Aorta (tissue), 5 donors: ENCODE data around the gene MBNL1. TPM values are rescaled to one million over a fixed set of nuclear protein-coding genes. Genes with fewer than 3 reads are reported as not detected.

Experiments
- ATAC-seq: fragments of 200-7000 bp; cut with Tn5 transposase; one replicate; pipeline ENCODE4 v1.9.1; 2022; ENCODE audit warnings: moderate library complexity; ENCODE audit not compliant: low FRiP score
- DNase-seq, 2 donors: peaks; one replicate each; pipeline ENCODE4 v3.0.0-alpha.2; 2020
- H3K27ac ChIP-seq, 2 donors: one replicate each; pipeline ENCODE4 v1.5.1; 2013; ENCODE audit warnings: low read length in 2 of 2, mild to moderate bottlenecking in 2 of 2, moderate library complexity in 2 of 2, control low read depth in 1 of 2, inconsistent platforms in 1 of 2, low read depth in 1 of 2
- H3K27me3 ChIP-seq, 2 donors: one replicate each; pipeline ENCODE4 v1.6.1; 2013; ENCODE audit warnings: control low read depth in 1 of 2, low read length in 1 of 2, mild to moderate bottlenecking in 1 of 2, moderate library complexity in 1 of 2; ENCODE audit not compliant: insufficient read depth in 2 of 2, control insufficient read depth in 1 of 2
- H3K36me3 ChIP-seq, 2 donors: one replicate each; pipeline ENCODE4 v1.6.1; 2013; ENCODE audit warnings: control low read depth in 1 of 2, low read length in 1 of 2, mild to moderate bottlenecking in 1 of 2; ENCODE audit not compliant: insufficient read depth in 2 of 2, control insufficient read depth in 1 of 2
- H3K4me1 ChIP-seq, 2 donors: one replicate each; pipeline ENCODE4 v1.6.1; 2013; ENCODE audit warnings: low read length in 2 of 2, control low read depth in 1 of 2, mild to moderate bottlenecking in 1 of 2, moderate library complexity in 1 of 2; ENCODE audit not compliant: insufficient read depth in 2 of 2, control insufficient read depth in 1 of 2
- H3K4me3 ChIP-seq, 2 donors: one replicate each; pipeline ENCODE4 v1.5.1; 2013; ENCODE audit warnings: low read length in 2 of 2, control low read depth in 1 of 2, mild to moderate bottlenecking in 1 of 2
- H3K9me3 ChIP-seq: one replicate; pipeline ENCODE4 v1.6.1; 2013; ENCODE audit warnings: mild to moderate bottlenecking, low read length; ENCODE audit not compliant: control insufficient read depth
- WGBS, 2 donors: extraction: QIAGEN DNeasy Blood & Tissue Kit; methylation state at CpG; one replicate each; pipeline ENCODE4 v1.1.7; 2013; 5-methylcytosine and 5-hydroxymethylcytosine counted together
- intact Hi-C, 2 donors: fragments of 100-400 bp; cut with DNase I; formaldehyde crosslinking; loops; one replicate each; pipeline versions ENCODE4 v1.14.2 to v1.15.0; 2022
- polyA plus RNA-seq, 2 donors: library from polyadenylated mRNA; stranded (reverse); fragments of 200-250 nt; gene quantifications; one replicate each; pipeline ENCODE4 v1.2.3, GENCODE V29; 2013
- total RNA-seq, 2 donors: library from RNA; stranded (reverse); fragmentation: NEBNext Ultra II Directional; extraction: Animal tissue kit (Norgen Biotek cat#: 25700); gene quantifications; one replicate each; pipeline ENCODE4 v1.2.1, GENCODE V29; 2021
- donor health status: healthy with polysubstance abuse.
- donor health status: Bipolar disorder and iron deficiency.
- donor health status: DM: no; HTN: no; CAD: no.
- donor health status: DM: no; HTN: no; CAD: no.
- donor health status: DM: yes; HTN: yes; CAD: no.

MBNL1 gene
- total and polyA plus RNA-seq, 4 donors, result 141 to 689 (median 334) TPM

GRCh38 chr3:152338159-152338720 is 69.5 kb downstream of the MBNL1 start:
- 94% methylated on average over 5 of the region's 5 CpGs for WGBS, 2 donors
- no peak for ATAC-seq

GRCh38 chr3:152339881-152340505 is 71.3 kb downstream of the MBNL1 start:
- 79% methylated on average over 4 of the region's 4 CpGs for WGBS, 2 donors

More at GRCh38 chr3:152338159-152338720, 69.5 kb downstream of the MBNL1 start:
- peak overlapping the region; percentile 60 to 67 for H3K27ac ChIP-seq
- H3K27me3 ChIP-seq, result no peaks in the 10 kb centered on the region
- H3K4me1 ChIP-seq, result peaks cover 3 to 10% of the 10 kb centered on the region in 2 donors
- H3K4me3 ChIP-seq, result no peak overlapping the region
- no peak for DNase-seq
- no peaks in the 10 kb centered on the region for H3K9me3 ChIP-seq
- peaks cover 0 to 8% of the 10 kb centered on the region in 2 donors for H3K36me3 ChIP-seq
- intact Hi-C loops, result loop anchor here (10.0 kb wide), 2 partner anchors 47 to 107 kb away; no protein-coding TSS in a partner anchor

GRCh38 chr3:152345233-152345632 is 76.5 kb downstream of the MBNL1 start:
- Histone ChIP-seq H3K9me3 (no peaks in the 10 kb centered on the region), H3K4me1 (peaks cover 10 to 23% of the 10 kb centered on the region in 2 donors), H3K36me3 (peaks cover 0 to 7% of the 10 kb centered on the region in 2 donors), H3K27ac (no peak overlapping the region), H3K27me3 (no peaks in the 10 kb centered on the region), H3K4me3 (no peak overlapping the region)
- no peak for ATAC-seq
- 23 to 33% methylated on average over 1 of the region's 1 CpG for WGBS, 2 donors
- no peak for DNase-seq
- intact Hi-C loops, result no loop called here

More at GRCh38 chr3:152339881-152340505, 71.3 kb downstream of the MBNL1 start:
- peaks cover 6 to 13% of the 10 kb centered on the region in 2 donors for H3K4me1 ChIP-seq
- H3K36me3 ChIP-seq, result peaks cover 0 to 7% of the 10 kb centered on the region in 2 donors
- no peak overlapping the region for H3K4me3 ChIP-seq
- DNase-seq, result no peak
- ATAC-seq, result no peak
- H3K27ac ChIP-seq, result peak overlapping the region in 1 of 2 donors; percentile 48
- no peaks in the 10 kb centered on the region for H3K27me3 ChIP-seq
- intact Hi-C loops, result loop anchor here (10.0 kb wide), 2 partner anchors 45 to 105 kb away; no protein-coding TSS in a partner anchor
- no peaks in the 10 kb centered on the region for H3K9me3 ChIP-seq

- H3K36me3 ChIP-seq, result peaks cover 0 to 5% of the 10 kb centered on the region in 2 donors
- no peaks in the 10 kb centered on the region for H3K9me3 ChIP-seq
- H3K4me1 ChIP-seq, result peaks cover 10 to 21% of the 10 kb centered on the region in 2 donors
- H3K27me3 ChIP-seq, result no peaks in the 10 kb centered on the region
- H3K4me3 ChIP-seq, result no peak overlapping the region
- intact Hi-C loops, result no loop called here
- ATAC-seq (no peak), DNase-seq (no peak)
- 87 to 88% methylated on average over 4 of the region's 4 CpGs for WGBS, 2 donors
- no peak overlapping the region for H3K27ac ChIP-seq
Observed at GRCh38 chr3:152346058-152346457, 77.3 kb downstream of the MBNL1 start.

- no peak for ATAC-seq
- no peak overlapping the region for H3K27ac ChIP-seq
- peaks cover 0 to 5% of the 10 kb centered on the region in 2 donors for H3K36me3 ChIP-seq
- no peaks in the 10 kb centered on the region for H3K27me3 ChIP-seq
- intact Hi-C loops, result no loop called here
- H3K9me3 ChIP-seq, result no peaks in the 10 kb centered on the region
- H3K4me3 ChIP-seq, result no peak overlapping the region
- peaks cover 10 to 21% of the 10 kb centered on the region in 2 donors for H3K4me1 ChIP-seq
- WGBS, 2 donors, result 94 to 95% methylated on average over 2 of the region's 2 CpGs
- no peak for DNase-seq
Observed at GRCh38 chr3:152346740-152347139, 78.0 kb downstream of the MBNL1 start.

GRCh38 chr3:152348436-152349177 is 79.9 kb downstream of the MBNL1 start:
- no peak overlapping the region for H3K4me3 ChIP-seq
- WGBS, 2 donors, result 58 to 63% methylated on average over 2 of the region's 2 CpGs
- DNase-seq, result no peak
- no peak for ATAC-seq
- H3K9me3 ChIP-seq, result no peaks in the 10 kb centered on the region
- no peak overlapping the region for H3K27ac ChIP-seq
- no peaks in the 10 kb centered on the region for H3K27me3 ChIP-seq
- peaks cover 7 to 17% of the 10 kb centered on the region in 2 donors for H3K4me1 ChIP-seq
- H3K36me3 ChIP-seq, result no peaks in the 10 kb centered on the region
- intact Hi-C loops, result no loop called here

- DNase-seq (no peak), ATAC-seq (no peak)
- Histone ChIP-seq H3K27ac (no peak overlapping the region), H3K9me3 (no peaks in the 10 kb centered on the region), H3K27me3 (no peaks in the 10 kb centered on the region), H3K36me3 (no peaks in the 10 kb centered on the region), H3K4me1 (peaks cover 4 to 14% of the 10 kb centered on the region in 2 donors), H3K4me3 (no peak overlapping the region)
- intact Hi-C loops, result no loop called here
- WGBS, 2 donors, result 41 to 47% methylated on average over 1 of the region's 1 CpG
Observed at GRCh38 chr3:152349392-152349791, 80.7 kb downstream of the MBNL1 start.

GRCh38 chr3:152350139-152350538 is 81.4 kb downstream of the MBNL1 start:
- no peak overlapping the region for H3K27ac ChIP-seq
- H3K4me3 ChIP-seq, result no peak overlapping the region
- no peaks in the 10 kb centered on the region for H3K9me3 ChIP-seq
- H3K36me3 ChIP-seq, result no peaks in the 10 kb centered on the region
- ATAC-seq (no peak), DNase-seq (no peak)
- intact Hi-C loops, result no loop called here
- peaks cover 4 to 14% of the 10 kb centered on the region in 2 donors for H3K4me1 ChIP-seq
- H3K27me3 ChIP-seq, result no peaks in the 10 kb centered on the region
